Measurements from ENCODE around the gene IQCN.
"Not testable (repeated sequence)": the region's sequence is repeated elsewhere in the genome, so short reads cannot be mapped to it uniquely, and the experiment has no call there.

The IQCN gene

DNA sequence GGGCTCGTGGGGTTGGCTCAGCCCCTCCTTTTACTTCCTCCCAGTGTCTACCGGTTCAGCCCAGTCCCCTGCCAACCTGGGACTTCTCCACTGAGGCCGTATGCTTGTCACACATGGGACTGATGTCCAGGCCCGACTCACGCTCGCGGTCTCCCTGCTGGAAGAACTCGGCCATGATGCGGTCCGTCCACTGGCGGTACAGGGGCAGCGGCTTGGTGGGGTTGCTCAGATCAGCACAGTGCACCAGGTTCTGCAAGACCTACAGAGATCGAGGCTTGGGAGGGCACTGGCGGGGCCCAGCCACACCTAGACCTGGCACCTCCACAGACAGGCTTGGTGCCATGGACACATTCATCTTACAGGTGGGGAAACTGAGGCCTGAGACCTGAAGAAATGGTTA is 62.6 kb downstream of the IQCN start:
- H3K4me1 ChIP-seq (ENCODE audit: control insufficient read depth in 1 of 2, insufficient read depth in 2 of 2, low read length in 2 of 2): no peaks in the 10 kb centered on the region

DNA sequence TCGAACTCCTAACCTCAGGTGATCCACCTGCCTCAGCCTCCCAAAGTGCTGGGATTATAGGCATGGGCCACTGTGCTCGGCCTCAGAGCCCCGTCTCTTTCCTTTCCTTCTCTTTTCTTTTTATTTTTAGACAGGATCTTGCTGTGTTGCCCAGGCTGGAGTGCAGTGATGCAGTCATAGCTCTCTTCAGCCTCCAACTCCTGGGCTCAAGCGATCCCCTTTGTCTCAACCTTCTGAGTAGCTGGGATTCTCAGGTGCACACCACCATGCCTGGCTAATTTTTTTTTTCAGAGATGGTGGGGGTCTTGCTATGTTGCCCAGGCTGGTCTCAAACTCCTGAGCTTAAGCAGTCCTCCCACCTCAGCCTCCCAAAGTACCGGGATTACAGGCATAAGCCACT is 64.3 kb downstream of the IQCN start:
- H3K27ac ChIP-seq (ENCODE audit: low read length); H3K9me3 ChIP-seq (ENCODE audit: control insufficient read depth in 1 of 2, low read length in 2 of 2); H3K27me3 ChIP-seq (ENCODE audit: low read depth, low read length); H3K4me1 ChIP-seq (ENCODE audit: control insufficient read depth in 1 of 2, insufficient read depth in 2 of 2, low read length in 2 of 2); H3K36me3 ChIP-seq (ENCODE audit: control insufficient read depth in 1 of 2, insufficient read depth in 2 of 2, low read length in 2 of 2); H3K4me3 ChIP-seq (ENCODE audit: low read depth in 1 of 2, low read length in 2 of 2): not testable (repeated sequence)

More for the DNA sequence above, 62.6 kb downstream of the IQCN start:
- H3K27ac ChIP-seq (ENCODE audit: low read length): no peak overlapping the region
- no peaks in the 10 kb centered on the region for H3K9me3 ChIP-seq (ENCODE audit: control insufficient read depth in 1 of 2, low read length in 2 of 2)
- H3K36me3 ChIP-seq (ENCODE audit: control insufficient read depth in 1 of 2, insufficient read depth in 2 of 2, low read length in 2 of 2): peaks cover 0 to 3% of the 10 kb centered on the region in 2 donors
- no peaks in the 10 kb centered on the region for H3K27me3 ChIP-seq (ENCODE audit: low read depth, low read length)
- no peak overlapping the region for H3K4me3 ChIP-seq (ENCODE audit: low read depth in 1 of 2, low read length in 2 of 2)

DNA sequence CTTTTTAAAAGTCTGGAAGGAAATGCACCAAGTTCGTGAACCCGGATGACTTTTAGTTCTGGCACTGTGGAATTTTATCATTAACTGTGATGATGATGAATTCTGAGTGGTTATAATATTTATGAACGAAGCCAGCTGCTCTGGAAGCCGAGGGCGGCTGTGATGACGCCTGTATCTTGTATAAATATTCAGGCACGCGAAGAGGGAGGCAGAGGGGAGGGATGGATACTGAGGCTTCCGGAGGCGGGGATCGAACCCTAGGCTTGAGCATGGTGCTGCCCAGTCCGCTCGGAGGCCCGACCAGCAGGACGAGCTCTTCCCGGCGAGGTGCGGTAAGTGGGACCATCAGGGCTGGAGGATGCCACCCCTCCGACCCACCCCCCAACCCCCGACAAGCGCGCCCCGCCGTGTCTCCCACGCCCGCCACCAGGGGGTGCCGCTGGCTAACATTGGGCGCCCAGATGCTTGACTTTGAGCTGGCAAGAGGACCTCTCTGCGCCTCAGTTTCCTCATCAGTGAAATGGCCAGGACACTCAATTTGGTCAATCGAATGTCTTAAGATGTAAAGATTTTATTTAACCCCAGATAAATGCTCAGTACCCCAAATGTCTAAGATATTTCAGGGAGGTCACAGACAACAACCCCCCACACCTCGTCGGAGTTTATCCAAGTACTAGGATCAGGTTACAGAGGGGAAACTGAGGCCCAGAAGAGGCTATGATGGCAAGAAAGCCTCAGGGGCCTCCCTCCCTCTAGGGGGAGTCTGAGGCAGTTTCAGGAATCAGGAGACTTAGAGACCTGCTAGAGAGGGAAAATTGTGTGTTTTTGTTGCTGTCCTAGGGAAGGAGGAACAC is 65.9 kb downstream of the IQCN start:
- H3K36me3 ChIP-seq (ENCODE audit: control insufficient read depth in 1 of 2, insufficient read depth in 2 of 2, low read length in 2 of 2): no peaks in the 10 kb centered on the region
- H3K27ac ChIP-seq (ENCODE audit: low read length): no peak overlapping the region
- peaks cover under 1 to 11% of the 10 kb centered on the region in 2 donors for H3K4me1 ChIP-seq (ENCODE audit: control insufficient read depth in 1 of 2, insufficient read depth in 2 of 2, low read length in 2 of 2)
- H3K4me3 ChIP-seq (ENCODE audit: low read depth in 1 of 2, low read length in 2 of 2): no peak overlapping the region
- no peaks in the 10 kb centered on the region for H3K27me3 ChIP-seq (ENCODE audit: low read depth, low read length)
- H3K9me3 ChIP-seq (ENCODE audit: control insufficient read depth in 1 of 2, low read length in 2 of 2): no peaks in the 10 kb centered on the region
